Hematopoietic multipotent progenitor cell treated with erythropoietin and hydrocortisone succinate and interleukin-3 and kit ligand, for 17 days (in vitro differentiated cells): ENCODE data around the gene THSD7B.
"Not testable (repeated sequence)": the region's sequence is repeated elsewhere in the genome, so short reads cannot be mapped to it uniquely, and the experiment has no call there.

Experiments
- DNase-seq: peaks from one replicate; pipeline ENCODE4 v3.0.0-alpha.2; 2015; ENCODE audit warnings: low spot score

The THSD7B gene

GRCh38 chr2:137535897-137536296, 770.6 kb downstream of the THSD7B start:
- no peak for DNase-seq

GRCh38 chr2:137539336-137539735, 774.0 kb downstream of the THSD7B start:
- no peak for DNase-seq

GRCh38 chr2:137547842-137548241, 782.5 kb downstream of the THSD7B start:
- DNase-seq: no peak

DNA sequence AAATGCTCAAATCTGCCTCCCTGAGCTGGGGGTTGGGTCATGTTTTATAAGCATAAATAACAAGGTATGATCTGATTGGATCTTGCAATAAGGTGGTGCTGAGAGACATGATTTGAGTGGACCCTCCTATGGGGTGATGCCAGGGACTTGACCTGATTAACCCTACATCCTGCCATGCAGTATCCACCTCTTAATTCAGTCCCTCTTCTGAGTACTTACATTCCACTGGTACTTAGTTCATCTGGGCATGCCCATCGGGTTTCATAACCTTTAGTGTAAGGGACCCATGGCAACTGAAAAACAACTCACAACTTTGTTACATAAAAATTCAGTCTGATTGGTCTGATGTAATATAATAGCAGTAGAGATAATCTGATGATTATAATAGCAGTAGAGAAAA, 801.0 kb downstream of the THSD7B start:
- no peak for DNase-seq

- no peak for DNase-seq
These were observed 805.1 kb downstream of the THSD7B start for GRCh38 chr2:137570484-137570883.

GRCh38 chr2:137587834-137588233, 822.5 kb downstream of the THSD7B start:
- not testable (repeated sequence) for DNase-seq

GRCh38 chr2:137588578-137588977, 823.2 kb downstream of the THSD7B start:
- not testable (repeated sequence) for DNase-seq

GRCh38 chr2:137590102-137590501, 824.8 kb downstream of the THSD7B start:
- DNase-seq: no peak

DNA sequence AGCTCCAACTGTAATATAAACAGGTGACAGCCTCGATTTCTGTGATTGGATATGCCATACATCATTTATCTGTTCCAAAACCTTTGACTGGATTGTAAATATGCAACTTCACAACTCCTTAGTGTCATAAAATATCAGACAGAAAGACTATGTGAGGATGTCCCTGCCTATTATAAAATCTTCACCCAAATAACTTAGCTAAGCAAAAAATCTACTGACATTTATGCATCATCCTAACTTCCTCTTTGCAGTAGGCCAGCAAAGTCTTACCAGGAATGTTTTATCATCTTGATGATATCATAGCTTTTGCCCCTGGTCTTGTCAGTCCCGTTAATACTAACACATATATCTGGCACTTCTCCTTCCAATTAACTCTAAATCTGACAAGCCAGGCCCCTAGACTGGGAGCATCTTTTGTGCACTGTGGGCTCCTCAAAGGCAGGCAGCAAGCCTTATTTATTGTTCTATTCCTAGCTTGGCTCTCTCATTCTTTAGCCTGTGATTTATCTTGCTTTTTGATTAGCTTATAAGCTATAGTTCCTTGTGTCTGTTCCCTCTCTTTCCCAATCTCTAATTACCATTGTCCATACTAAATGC, 842.5 kb downstream of the THSD7B start:
- no peak for DNase-seq

DNA sequence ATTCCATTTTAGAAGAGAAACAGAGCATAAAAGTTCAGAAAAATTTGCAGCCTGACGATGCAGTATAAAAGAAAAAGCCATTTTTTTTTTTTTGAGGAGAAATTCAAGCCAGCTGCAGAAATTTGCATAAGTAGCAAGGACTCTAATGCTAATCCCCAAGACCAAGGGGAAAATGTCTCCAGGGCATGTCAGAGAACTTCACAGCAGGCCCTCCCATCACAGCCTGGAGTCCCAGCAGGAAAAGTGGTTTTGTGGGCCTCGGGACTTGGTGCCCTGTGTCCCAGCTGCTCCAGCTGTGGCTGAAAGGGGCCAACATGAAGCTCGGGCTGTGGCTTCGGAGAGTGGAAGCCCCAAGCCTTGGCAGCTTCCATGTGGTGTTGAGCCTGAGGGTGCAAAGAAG, 873.6 kb downstream of the THSD7B start:
- no peak for DNase-seq

DNA sequence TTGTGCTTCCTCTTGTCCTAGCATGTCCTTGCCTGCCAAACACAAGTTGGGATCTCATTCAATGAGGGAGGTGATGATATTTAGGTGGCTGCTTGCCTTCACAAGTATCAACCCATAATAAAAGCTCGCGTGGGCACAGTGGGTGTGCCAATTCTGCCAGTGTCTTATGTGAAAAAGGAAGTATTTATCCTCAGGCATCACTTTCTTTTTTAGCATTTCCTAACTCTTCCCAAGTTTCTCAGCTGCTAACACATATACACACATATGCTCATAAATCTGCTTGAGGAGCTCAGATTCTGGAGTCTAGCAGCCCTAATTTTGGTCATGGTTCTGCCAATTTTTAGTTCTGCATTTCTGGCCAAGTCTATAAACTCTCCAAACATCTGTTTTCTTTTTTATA, 879.4 kb downstream of the THSD7B start:
- no peak for DNase-seq

DNA sequence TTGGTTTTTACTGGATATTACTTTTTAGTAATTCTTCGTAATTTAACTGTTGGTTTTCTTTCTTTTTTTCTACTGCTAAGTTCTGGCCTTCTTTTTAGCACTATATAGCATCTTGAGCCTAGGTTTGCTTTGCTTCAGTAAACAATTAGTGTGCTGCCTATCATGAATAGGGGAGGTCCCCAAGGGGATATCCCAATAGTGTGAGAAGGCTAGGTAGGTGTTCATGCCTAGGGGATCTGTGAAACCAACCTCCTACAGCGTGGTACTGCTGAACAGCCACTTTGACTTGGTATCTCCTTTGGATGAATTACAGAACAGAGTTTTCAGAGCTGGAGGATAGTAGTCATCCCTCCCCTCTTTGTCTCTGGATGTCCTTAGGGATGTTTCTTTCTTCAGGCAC, 888.7 kb downstream of the THSD7B start:
- DNase-seq: no peak

DNA sequence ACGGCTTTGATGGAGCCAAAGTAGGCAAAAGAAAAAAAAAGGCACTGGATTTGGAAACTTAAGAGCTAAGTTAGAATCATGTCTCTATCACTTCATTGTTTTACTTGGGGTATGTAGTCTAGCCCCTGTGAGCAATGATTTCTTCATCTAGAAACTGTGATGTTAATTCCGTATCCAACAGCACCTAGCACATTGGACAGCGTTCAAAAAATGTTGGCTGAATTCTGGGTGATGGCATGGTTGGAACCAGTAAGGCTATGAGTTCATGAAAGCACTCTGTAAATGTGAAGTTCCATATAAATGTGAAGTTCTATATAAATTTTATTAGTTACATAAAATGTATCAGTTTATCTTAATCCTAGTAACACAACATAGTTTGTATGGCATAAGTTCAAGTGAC, 890.5 kb downstream of the THSD7B start:
- DNase-seq: no peak

- DNase-seq: no peak
These were observed 893.1 kb downstream of the THSD7B start for GRCh38 chr2:137658433-137658832.

- no peak for DNase-seq
These were observed 894.3 kb downstream of the THSD7B start for GRCh38 chr2:137659616-137660015.

- no peak for DNase-seq
These were observed 904.8 kb downstream of the THSD7B start for GRCh38 chr2:137670111-137670510.

- DNase-seq: no peak
These were observed 907.7 kb downstream of the THSD7B start for GRCh38 chr2:137672989-137673552.

DNA sequence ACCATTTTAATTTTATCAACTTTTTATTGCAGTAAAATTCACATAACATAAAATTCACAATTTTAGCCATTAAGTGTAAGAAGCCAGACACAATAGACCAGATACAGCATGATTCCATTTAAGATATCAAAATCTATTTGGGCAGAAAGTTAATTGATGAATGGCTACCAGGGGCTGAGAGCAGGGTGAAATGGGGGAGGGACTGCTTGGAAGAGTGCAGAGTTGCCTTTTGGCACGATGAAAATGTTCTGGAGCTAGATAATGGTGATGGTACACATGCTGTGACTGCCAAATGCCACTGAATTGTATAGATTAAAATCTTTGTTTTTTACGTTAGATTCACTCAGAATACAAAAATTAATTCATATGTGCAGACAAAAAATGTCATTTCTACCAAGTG, 909.6 kb downstream of the THSD7B start:
- DNase-seq: no peak

DNA sequence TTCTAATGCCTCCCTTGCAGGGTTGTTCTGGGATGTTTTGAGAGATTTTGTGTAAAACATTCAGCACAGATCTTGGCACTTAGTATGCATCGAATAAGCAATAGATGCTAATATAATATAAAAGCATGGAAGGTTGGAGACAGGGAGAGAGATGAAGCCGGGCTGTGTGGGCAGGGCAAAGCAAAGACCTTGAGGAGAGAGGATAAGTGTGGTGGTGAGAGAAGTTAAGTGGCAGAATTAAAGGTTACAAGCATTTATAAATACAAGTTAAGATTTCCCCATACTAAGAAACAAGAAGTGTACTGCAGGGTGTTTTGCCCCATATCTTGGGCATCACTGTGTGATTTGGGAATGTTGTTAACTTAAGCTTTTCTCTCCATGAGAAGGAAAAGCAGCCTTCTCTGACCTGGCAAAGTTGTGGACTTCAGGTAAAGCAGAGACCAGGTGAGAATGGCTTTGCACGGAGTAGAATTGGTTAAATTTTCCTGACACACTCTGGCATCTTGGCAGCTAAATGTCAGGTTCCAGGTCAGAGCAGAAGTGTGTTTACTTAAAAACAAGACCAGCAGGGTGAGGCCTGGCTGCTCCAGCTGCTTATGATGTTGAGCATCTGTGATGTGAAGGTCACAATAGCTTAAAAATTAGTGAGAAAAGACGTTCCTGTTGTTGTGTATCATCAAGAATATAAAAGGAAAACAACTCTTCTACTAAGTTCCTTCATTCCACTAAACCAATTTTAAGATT, 910.4 kb downstream of the THSD7B start:
- DNase-seq: no peak

- DNase-seq: no peak
These were observed 911.0 kb downstream of the THSD7B start for GRCh38 chr2:137676346-137676745.

DNA sequence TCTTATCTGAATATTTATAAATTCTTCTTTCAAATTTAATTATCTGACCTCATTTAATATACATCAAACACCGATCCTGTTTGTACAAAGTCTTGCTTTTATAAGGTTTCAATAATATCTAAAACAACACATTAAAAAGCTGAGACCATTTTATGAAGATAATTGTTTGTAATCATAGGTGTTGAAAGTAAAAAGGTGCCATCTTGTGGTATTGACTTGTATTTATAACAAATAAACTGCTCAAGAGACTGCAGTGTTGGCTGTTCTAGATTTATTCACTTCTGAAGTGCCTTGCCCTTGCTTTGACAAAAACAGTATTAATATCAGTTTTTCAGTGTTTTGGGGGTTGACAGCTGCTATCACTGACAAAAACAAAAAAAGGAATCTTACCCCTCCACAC, 912.1 kb downstream of the THSD7B start:
- no peak for DNase-seq

GRCh38 chr2:137689549-137689948, 924.2 kb downstream of the THSD7B start:
- no peak for DNase-seq

DNA sequence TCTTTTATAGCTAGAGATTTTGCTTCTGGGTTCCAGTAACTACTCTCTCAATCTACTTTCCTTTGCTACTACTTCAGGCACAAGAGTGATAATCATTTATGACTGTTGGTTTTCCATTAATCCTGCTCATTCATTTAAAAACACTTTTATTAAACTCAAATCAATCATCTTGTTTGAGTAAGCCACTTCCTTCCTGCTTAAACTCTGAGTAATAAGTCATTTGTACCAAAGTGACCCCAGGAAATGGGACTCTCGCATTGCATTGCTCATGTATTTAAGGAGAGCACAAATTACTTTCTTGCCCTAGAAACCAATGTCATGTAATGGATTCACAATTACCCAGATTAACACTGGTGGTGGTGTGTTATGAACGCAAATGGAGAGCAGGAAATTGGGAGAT, 928.2 kb downstream of the THSD7B start:
- DNase-seq: no peak

- DNase-seq: no peak
These were observed 931.6 kb downstream of the THSD7B start for GRCh38 chr2:137696916-137697315.
